Measurements from ENCODE around the gene RFX5.
A peak's percentile ranks its signal among the peaks of the same experiment; 100 is the strongest.

The RFX5 gene

DNA sequence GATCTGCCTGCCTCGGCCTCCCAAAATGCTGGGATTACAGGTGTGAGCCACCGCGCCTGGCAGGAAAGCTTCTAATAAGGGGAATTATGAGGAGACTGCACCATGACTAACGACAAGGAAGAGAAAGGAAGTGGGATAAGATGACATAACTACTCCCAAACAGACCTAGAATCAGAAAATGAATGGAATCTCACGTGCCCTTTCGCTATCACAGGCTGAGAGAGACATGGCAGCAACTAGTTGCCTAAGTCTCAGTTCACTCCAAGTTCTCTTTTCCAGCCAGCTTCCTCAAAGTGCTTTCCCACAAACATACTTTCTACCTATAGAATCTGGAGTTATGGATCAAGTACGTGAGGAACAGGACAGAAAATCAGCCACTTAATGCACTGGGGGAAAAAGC, 21.8 kb downstream of the RFX5 start:
- peak; percentile 54 for DNase-seq (ENCODE audit: low read depth)

DNA sequence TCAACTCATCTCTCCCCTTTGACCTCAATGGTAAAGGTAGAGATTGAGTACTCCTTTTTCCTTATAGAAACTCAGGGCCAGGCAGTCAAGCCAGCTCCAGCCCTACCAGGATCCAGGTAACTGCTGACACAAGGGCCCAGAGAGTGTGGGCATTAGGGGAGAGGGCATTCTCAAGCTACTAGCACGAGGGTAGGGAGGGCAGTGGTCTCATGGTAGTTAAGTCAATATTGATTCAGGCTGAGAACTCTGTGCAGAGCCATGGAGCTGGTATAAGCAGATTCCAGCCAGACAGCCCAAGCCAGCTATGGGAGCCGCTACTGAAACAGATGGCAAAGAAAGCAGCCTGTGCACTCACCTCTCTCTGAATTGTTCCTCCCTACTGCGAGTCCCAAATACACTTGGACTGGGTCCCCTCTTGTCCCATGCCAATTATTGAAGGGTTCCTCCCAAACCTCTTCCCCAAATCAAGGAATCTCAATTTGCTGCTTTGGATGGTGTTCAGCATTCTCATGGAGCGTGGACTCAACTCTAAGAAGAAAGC, 22.6 kb downstream of the RFX5 start:
- no peak for DNase-seq (ENCODE audit: low read depth)

DNA sequence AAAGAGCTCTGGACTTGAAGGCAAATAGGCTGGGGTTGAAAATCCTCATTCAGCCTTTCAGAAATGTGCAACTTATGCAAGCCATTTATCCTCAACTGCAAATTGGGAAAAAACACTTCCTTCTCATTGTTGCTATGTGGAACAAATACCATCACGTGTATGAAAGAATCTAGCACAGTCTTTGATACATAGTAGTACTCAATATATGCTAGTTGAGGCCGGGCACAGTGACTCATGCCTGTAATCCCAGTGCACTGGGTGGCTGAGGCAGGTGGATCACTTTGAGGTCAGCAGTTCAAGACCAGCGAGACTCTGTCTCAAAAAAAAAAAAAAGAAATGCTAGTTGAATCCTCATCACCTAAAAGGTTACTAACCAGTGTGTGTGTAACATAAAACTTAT, 28.1 kb downstream of the RFX5 start:
- no peak for DNase-seq (ENCODE audit: low read depth)

GRCh38 chr1:151315565-151316235, 31.4 kb downstream of the RFX5 start:
- no peak for DNase-seq (ENCODE audit: low read depth)

DNA sequence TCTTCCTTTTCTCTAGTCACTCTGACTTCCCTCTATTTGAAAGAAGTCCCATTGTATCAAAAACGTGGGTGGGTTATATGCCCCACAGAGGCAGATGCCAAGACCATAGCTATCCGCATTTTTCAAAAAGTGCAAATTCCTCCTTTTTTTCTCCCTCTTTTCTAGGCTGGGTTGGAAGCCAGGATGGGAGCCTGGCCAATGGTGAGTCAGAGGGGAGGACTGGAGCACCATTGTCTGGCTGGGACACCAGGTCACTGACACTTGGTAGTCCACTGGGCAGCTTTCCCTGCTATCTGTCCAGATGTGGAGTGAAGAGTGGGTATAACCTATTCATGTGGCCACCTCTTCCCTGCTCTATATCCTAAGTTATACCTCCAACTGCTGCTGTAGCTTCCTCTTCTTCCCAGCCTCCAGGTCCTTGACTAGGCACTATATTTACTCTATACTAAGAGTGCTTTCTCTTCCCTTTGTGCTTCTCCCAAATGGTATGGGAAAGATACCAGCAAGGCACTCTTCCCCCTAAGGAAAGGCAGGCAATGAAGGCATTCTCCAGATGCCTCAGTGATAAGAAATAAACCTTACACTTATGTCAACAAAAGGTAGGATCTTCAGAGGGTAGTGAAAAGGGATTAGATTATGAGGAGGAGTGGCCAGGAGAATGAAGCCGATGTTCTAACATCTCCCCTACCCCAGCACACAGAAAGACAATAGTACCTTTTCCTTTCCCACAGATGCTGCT, 32.7 kb downstream of the RFX5 start:
- peak; percentile 92 for DNase-seq (ENCODE audit: low read depth)

DNA sequence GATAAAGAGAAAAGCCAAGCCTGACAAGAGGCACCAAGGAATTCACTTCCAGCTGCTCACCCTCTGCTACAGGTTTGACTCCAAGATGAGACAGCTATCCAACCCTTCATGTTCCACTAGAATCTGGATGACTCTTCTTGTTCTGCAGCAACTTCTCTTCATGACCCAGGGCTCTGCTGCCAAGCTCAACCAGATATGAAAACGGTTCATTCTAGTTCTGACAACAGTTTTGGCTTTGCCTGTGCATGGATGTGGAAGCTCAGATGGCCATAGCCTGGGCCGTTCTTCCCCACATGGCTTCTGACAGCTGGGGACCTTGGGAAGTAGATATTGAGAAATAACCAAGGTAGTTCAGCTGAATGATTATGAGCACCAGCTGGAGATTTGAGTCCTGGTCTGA, 33.6 kb downstream of the RFX5 start:
- no peak for DNase-seq (ENCODE audit: low read depth)

- no peak for DNase-seq (ENCODE audit: low read depth)
Observed at GRCh38 chr1:151312826-151313225, 34.2 kb downstream of the RFX5 start.

- DNase-seq (ENCODE audit: low read depth): peak; percentile 34
Observed at GRCh38 chr1:151312411-151312810, 34.6 kb downstream of the RFX5 start.

DNA sequence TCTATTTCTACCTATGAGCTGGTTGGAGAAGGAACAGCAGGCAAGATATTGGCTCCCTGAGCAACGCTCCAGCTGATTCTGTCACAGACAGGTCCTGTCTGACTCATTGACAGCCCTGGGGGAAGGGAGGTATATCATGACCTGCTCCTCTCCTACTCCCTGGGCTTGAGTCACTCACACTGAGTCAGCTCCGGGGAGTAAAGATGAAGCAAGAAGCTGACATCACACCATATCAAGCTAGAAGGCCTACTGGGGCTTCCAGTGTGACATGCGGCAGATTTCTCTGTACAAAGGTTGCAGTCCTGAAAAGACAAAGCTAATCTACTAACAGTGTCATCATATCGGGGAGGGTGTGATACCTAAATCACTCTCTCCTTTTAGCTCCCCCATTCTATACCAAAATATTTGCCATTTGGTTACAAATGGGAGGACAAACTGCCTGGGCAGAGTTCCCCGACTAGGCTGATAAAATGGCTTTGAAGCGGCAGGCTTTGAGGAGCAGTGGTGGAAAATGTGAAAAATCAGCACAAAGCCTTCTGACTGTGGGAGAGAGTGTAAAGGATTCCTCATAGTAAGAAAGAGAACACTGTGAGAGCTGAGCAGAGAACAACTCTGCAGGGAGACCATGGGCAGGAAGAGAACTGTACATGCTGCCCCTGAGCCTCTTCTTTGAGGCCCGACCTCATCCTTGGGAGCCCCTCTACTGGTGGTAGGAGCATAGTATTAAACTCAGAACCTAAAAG, 35.3 kb downstream of the RFX5 start:
- DNase-seq (ENCODE audit: low read depth): peak; percentile 100

- DNase-seq (ENCODE audit: low read depth): peak; percentile 15
Observed at GRCh38 chr1:151311011-151311410, 36.0 kb downstream of the RFX5 start.

GRCh38 chr1:151309811-151310323, 37.2 kb downstream of the RFX5 start:
- DNase-seq (ENCODE audit: low read depth): peak; percentile 31

DNA sequence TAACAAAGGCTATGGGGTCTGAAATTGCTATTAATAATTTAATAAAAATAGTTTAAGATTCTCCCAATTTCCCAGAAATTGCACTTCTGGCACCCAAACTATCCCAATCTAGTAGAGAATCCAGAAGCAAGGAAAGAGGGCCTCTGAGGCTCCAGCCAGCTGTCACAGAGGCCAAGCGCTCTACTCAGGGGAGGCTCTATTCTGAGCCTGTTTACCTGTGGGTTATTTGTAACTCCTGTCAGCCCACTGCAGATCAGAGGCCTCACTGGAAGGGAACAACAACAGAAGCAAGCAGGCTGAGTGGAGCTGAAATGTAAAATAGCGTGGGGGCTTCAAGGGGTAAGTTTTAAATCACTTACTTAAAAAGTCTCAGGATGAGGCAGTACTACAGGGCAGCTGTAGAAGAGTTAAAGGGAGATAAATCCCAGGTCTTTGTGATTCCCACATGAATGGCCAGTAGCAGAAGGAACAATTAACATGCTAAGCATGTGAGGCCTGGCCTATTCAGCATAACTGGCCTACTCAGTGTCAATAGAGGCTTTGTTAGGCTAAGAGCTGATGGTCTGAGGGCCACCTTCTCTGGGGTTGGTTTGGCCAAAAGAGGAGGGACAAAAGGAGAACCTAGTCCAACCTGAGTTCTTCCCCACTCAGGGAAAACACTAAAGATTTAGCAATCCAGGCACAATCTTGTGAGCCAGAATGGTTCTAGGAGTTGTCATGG, 52.1 kb downstream of the RFX5 start:
- no peak for DNase-seq (ENCODE audit: low read depth)

DNA sequence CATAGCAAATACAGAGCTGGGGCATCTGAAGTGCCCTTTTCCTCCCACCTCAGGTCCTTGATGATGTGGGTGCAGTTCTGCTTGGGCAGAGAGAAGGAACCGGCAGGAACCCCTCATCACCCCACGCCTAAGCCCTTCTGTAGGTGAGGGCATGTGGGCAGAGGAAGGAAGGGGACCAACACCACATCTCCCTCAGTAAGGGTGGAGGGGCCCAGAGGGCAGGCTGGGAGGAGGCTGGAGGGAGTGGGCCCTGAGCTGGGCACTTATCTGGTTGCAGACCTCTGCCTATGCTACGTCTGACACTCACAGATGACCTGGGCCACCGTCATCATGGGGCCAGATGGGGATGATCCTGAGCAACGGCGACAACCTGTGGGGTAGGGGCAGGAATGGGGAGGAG, 54.0 kb downstream of the RFX5 start:
- DNase-seq (ENCODE audit: low read depth): no peak

GRCh38 chr1:151292207-151293030, 54.6 kb downstream of the RFX5 start:
- no peak for DNase-seq (ENCODE audit: low read depth)

DNA sequence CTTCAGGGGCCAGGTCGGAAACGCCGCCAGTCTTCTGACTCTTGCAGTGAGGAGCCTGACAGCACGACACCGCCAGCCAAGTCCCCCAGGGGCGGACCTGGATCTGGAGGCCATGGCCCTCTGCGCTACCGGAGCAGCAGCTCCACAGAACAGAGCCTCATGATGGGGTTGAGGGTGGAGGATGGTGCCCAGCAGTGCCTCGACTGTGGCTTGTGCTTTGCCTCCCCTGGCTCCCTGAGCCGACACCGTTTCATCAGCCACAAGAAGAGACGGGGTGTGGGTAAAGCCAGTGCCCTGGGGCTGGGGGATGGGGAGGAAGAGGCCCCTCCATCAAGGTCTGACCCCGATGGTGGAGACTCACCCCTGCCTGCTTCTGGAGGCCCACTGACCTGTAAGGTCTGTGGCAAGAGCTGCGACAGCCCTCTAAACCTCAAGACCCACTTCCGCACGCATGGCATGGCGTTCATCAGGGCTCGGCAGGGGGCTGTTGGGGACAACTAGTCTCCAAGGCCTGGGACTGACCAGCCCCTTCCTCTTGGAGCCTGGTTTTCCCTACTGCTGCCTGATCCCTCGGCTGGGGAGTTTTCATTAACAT, 56.2 kb downstream of the RFX5 start:
- DNase-seq (ENCODE audit: low read depth): no peak
